CD4-positive, alpha-beta T cell treated with Interleukin-4 for 4 hours (primary cell): Measurements from ENCODE around the gene MRPL49.
A peak's percentile ranks its signal among the peaks of the same experiment; 100 is the strongest.
"Not testable (repeated sequence)": the region's sequence is repeated elsewhere in the genome, so short reads cannot be mapped to it uniquely, and the experiment has no call there.

Source experiments
- DNase-seq: peaks from one replicate; pipeline ENCODE4 v3.0.0-alpha.2; 2020

The MRPL49 gene

GRCh38 chr11:65134952-65135632, 13.0 kb downstream of the MRPL49 start:
- peak; percentile 95 for DNase-seq

- DNase-seq: no peak
Measured at GRCh38 chr11:65135633-65136145, 13.6 kb downstream of the MRPL49 start.

GRCh38 chr11:65136515-65137096, 14.5 kb downstream of the MRPL49 start:
- DNase-seq: no peak

GRCh38 chr11:65141896-65142494, 19.9 kb downstream of the MRPL49 start:
- no peak for DNase-seq

- no peak for DNase-seq
Measured at GRCh38 chr11:65147352-65148075, 25.4 kb downstream of the MRPL49 start.

GRCh38 chr11:65148657-65149056, 26.5 kb downstream of the MRPL49 start:
- DNase-seq: no peak

GRCh38 chr11:65150131-65150508, 28.0 kb downstream of the MRPL49 start:
- DNase-seq: not testable (repeated sequence)

- DNase-seq: peak; percentile 26
Measured at GRCh38 chr11:65150509-65151299, 28.6 kb downstream of the MRPL49 start.

- no peak for DNase-seq
Measured at GRCh38 chr11:65151331-65151899, 29.3 kb downstream of the MRPL49 start.

- no peak for DNase-seq
Measured at GRCh38 chr11:65152122-65152521, 30.0 kb downstream of the MRPL49 start.

- no peak for DNase-seq
Measured at GRCh38 chr11:65156256-65156655, 34.1 kb downstream of the MRPL49 start.

GRCh38 chr11:65156926-65157325, 34.8 kb downstream of the MRPL49 start:
- DNase-seq: no peak

GRCh38 chr11:65157336-65157735, 35.2 kb downstream of the MRPL49 start:
- DNase-seq: no peak

GRCh38 chr11:65159012-65159411, 36.9 kb downstream of the MRPL49 start:
- DNase-seq: no peak

- no peak for DNase-seq
Measured at GRCh38 chr11:65160643-65161042, 38.5 kb downstream of the MRPL49 start.

GRCh38 chr11:65163684-65164083, 41.6 kb downstream of the MRPL49 start:
- no peak for DNase-seq

GRCh38 chr11:65165410-65166317, 43.5 kb downstream of the MRPL49 start:
- DNase-seq: no peak

- no peak for DNase-seq
Measured at GRCh38 chr11:65166893-65167292, 44.8 kb downstream of the MRPL49 start.

- DNase-seq: no peak
Measured at GRCh38 chr11:65167656-65168055, 45.5 kb downstream of the MRPL49 start.

GRCh38 chr11:65169164-65169641, 47.1 kb downstream of the MRPL49 start:
- no peak for DNase-seq

- no peak for DNase-seq
Measured at GRCh38 chr11:65170058-65170534, 48.0 kb downstream of the MRPL49 start, which contains the start of gene SPDYC. Gene SPDYC, plus strand, starts transcription at chr11:65170233. Its CDS starts 1,125 bp downstream, at chr11:65171358.
